LNCaP clone FGC (cell line): ENCODE measurements around the gene C2CD3.
A peak's percentile ranks its signal among the peaks of the same experiment; 100 is the strongest.

Source experiments
- DNase-seq: peaks from one replicate; pipeline ENCODE4 v3.0.0-alpha.2; 2011; ENCODE audit warnings: low read depth
- H3K4me3 ChIP-seq: 2 replicates; pipeline ENCODE4 v1.5.1; 2011; ENCODE audit warnings: mild to moderate bottlenecking, low read depth, low read length, control low read depth
- TF ChIP-seq, protein P1 (sequence below): IDR thresholded peaks from 2 replicates; pipeline ENCODE4 v1.5.1; 2012; ENCODE audit warnings: mild to moderate bottlenecking; ENCODE audit not compliant: control insufficient read depth, insufficient read depth; ENCODE audit errors: extremely low read depth

Gene C2CD3, protein sequence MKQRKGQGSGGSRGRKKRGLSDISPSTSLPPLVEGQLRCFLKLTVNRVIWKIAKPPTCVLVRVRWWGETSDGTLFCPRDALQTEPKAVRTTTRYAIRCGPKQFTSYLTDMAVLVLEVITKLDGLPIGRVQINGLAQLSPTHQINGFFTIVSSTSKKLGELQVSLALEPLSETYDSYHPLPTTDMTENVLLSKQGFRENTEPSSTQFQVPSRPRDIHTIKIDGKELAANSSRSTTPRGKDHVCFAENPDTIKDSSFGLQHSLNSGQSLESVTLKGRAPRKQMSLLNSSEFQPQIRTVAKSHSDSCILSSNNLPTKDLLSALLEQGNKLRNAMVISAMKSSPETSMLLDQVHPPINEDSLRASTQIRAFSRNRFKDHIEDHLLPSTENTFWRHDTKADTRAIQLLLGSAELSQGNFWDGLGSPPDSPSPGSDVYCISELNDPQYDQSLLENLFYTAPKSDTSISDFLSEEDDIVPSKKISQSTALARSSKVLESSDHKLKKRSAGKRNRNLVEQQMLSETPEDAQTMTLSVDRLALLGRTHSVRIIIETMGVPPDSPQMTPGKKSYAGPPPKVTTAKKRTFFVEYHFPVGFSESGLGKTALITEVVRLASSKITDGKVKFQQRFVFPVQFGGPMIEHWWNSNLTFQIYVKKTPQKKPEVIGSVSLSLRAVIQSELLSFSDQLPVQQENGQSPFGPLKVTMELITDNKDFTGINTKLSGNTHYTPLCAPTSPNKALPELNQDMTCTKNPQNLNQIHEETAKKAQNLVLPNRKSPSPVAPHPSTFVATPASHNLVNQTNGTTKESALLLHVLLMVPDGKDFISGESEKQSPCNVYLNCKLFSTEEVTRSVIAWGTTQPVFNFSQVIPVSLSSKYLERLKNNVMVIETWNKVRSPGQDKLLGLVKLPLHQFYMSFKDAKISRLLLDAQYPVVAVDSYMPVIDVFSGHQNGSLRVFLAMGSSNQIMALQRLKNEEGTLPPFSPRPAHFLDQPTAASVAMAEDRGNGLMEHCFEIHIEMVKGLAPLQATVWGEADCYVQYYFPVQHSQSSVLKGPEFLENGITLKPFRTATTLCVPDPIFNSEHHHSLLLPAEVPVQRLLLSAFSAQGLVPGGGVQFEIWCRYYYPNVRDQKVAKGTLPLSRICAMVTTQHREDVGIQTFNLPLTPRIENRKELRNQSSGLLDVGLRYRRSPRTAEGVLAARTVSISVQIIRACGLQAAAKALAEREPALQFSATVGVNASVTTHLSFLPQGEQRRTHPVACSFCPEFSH (N-terminal part only)

DNA sequence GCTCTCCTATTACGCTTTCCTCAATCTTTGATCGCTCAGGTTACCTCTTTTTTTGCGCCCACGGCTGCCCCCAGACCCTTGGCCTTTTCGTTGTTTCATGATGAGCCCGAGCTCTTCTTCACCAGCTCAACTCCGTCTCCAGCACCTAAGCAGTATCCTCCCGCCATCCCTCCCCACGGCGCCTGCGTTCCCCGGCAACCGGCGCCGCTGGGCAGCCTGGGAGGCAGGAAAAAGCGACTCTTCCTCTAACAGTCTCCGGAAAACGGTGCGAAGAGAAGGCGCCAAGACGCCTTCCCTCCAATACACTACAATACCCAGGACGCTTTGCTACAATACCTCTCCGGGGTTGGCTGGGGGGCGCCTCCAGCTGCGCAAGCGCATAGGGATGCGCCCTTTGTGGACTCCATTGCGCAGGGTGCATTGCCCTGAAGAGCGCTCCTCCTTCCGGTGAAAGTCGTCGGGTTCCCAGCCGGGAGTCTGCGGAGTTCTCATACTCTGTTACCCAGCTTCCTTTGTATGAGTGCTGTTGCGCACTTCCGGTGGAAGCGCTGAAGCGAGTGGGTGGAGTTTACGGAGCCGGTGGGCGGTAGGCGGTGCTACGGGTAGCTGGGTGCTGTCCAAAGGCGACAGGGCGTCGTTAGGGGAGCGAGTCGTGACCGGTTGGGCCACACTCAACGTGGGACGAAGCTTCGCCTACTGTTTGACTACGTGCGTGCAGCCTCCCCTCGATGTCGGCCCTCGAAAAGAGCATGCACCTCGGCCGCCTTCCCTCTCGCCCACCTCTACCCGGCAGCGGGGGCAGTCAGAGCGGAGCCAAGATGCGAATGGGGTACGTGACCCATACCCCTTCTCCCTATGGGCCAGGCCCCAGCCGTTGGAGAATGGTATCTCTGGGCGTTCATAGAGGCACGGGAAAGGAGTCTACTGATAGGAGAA lies at the start of gene C2CD3, which contains the start of gene PPME1:
Gene C2CD3 (minus strand): TSS at position 309 of the 936 bp plus-strand sequence. CDS start 210 bp downstream, at position 99.
Gene PPME1 (plus strand): TSS at position 596 of the 936 bp plus-strand sequence. CDS start 133 bp downstream, at position 729.
- H3K4me3 ChIP-seq, result peak within 1 kb of the TSS; percentile 74
- TF ChIP-seq, protein P1, sequence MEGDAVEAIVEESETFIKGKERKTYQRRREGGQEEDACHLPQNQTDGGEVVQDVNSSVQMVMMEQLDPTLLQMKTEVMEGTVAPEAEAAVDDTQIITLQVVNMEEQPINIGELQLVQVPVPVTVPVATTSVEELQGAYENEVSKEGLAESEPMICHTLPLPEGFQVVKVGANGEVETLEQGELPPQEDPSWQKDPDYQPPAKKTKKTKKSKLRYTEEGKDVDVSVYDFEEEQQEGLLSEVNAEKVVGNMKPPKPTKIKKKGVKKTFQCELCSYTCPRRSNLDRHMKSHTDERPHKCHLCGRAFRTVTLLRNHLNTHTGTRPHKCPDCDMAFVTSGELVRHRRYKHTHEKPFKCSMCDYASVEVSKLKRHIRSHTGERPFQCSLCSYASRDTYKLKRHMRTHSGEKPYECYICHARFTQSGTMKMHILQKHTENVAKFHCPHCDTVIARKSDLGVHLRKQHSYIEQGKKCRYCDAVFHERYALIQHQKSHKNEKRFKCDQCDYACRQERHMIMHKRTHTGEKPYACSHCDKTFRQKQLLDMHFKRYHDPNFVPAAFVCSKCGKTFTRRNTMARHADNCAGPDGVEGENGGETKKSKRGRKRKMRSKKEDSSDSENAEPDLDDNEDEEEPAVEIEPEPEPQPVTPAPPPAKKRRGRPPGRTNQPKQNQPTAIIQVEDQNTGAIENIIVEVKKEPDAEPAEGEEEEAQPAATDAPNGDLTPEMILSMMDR, result peak; percentile 30; the same call in 1 of the 2 replicates
- DNase-seq, result peak; percentile 99

DNA sequence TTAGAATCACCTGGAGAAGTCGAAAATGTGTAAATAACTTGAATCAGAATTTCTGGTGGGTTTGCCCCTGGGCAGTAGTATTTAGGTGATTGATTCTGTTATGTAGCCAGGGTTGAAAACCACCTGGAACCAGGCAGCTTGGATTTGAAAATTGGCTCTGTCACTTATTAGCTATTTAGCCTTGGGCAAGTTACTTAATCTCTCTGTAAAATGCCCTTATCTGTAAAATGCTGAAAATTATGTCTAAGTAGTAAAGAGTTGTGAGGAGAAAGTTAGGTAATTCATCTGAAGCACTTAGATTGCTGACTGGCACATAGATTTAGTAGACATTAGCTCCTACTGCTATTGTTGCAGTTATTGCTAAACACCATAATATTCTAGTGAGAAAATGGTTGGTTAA lies 49.6 kb upstream of the C2CD3 start:
- TF ChIP-seq, protein P1, result no peak
- H3K4me3 ChIP-seq, result no peak overlapping the region
- DNase-seq, result no peak

DNA sequence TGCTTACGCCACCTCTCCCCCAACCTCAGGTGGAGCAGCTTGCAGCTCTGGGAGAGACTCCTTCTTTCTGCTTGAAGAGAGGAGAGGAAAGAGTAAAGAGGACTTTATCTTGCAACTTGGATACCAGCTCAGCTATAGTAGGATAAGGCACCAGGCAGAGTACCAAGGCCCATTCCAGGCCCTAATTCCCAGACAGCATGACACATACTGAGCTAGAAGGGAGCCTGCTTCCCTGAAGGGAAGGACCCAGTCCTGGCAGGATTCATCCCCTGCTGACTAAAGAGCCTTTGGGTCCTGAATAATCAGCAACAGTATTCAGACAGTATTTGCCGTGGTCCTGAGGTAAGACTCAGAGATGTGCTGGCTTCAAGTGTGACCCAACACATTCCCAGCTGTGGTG lies 41.7 kb upstream of the C2CD3 start:
- DNase-seq, result no peak
- no peak overlapping the region for H3K4me3 ChIP-seq
- TF ChIP-seq, protein P1, result no peak

DNA sequence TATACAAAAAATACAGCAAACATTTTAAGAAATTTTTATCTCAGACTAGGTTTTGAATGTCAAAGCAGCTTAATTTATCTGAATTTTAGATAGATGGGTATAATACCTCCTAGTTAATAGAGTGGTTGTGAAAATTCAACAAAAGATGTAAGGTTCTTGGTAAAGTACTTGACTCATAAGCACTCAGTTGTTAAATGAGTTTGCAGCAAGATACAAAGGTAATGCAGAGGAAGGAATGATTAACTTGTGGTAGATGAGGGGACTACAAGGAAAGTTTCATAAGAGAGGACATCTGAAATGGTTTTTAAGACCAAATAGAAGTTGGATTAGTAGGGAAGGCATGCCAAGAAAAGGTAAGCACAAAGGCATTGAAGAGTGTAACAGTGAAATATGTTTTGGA lies 37.7 kb upstream of the C2CD3 start:
- DNase-seq, result no peak
- H3K4me3 ChIP-seq, result no peak overlapping the region
- TF ChIP-seq, protein P1, result no peak

DNA sequence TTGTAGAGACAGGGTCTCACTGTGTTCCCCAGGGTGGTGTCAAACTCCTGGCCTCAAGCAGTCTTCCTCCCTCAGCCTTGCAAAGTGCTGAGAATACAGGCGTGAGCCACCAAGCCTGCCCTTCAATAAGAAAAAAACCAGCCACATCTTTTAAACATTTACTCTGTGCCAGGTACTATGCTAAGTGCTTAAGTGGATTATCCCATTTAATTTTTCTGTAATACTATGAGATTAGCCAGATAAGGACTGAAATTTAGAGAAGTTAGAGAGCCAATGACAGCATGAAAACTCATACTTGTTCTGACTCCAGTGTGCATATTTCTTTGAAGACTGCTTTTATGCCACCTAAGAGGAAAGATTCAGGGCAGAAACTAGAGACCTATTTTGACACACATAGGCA lies 35.9 kb upstream of the C2CD3 start:
- no peak for DNase-seq
- no peak overlapping the region for H3K4me3 ChIP-seq
- TF ChIP-seq, protein P1, result no peak
